ENCODE data around the gene PGAP2. TPM values are rescaled to one million over a fixed set of nuclear protein-coding genes. Genes with fewer than 3 reads are reported as not detected.

PGAP2 gene
- polyA plus RNA-seq, 1 donor (not counting 4 experiments of a cell fraction or from before 2014, with no cell fraction given): 37.3 TPM

GRCh38 chr11:3767536-3767935, 40.8 kb upstream of the PGAP2 start:
- Histone ChIP-seq H3K27me3 (ENCODE audit: control insufficient read depth, extremely low read depth, insufficient read depth, low read length) (no peaks in the 10 kb centered on the region), H3K36me3 (ENCODE audit: control insufficient read depth in 2 of 2, extremely low read depth in 1 of 2, insufficient read depth in 2 of 2, low read length in 2 of 2) (peaks cover 30 to 34% of the 10 kb centered on the region in 2 experiments), H3K9me1 (ENCODE audit: control insufficient read depth, extremely low read depth, insufficient read depth, low read length) (no peaks in the 10 kb centered on the region), H3K4me1 (ENCODE audit: control insufficient read depth, extremely low read depth, insufficient read depth, low read length) (no peaks in the 10 kb centered on the region), H3K4me3 (ENCODE audit: control insufficient read depth in 2 of 3, extremely low read depth in 1 of 3, insufficient read depth in 2 of 3, low read depth in 1 of 3, low read length in 3 of 3) (no peak overlapping the region), H3K4me2 (ENCODE audit: control insufficient read depth, extremely low read depth, insufficient read depth, low read depth, low read length) (no peak overlapping the region), H2AFZ (ENCODE audit: control insufficient read depth, low read length) (no peak overlapping the region), H3K9ac (ENCODE audit: control insufficient read depth, extremely low read depth, insufficient read depth, low read length) (no peak overlapping the region), H3K9me3 (ENCODE audit: control insufficient read depth, low read depth, low read length) (no peaks in the 10 kb centered on the region), H3K79me2 (ENCODE audit: control insufficient read depth, insufficient read depth, low read length) (peaks cover 1% of the 10 kb centered on the region), H4K20me1 (ENCODE audit: control insufficient read depth, extremely low read depth, insufficient read depth, low read length) (no peaks in the 10 kb centered on the region), H3K27ac (ENCODE audit: control insufficient read depth, insufficient read depth, low read length) (no peak overlapping the region)
- no peak for TF ChIP-seq CTCF (optimal IDR thresholded peaks at IDR 0.05 in 1 of 3, IDR thresholded peaks at IDR 0.05 in 1 of 3, conservative IDR thresholded peaks at IDR 0.05 in 1 of 3; ENCODE audit: extremely low read depth in 1 of 3, insufficient read depth in 2 of 3, low read length in 3 of 3)
- TF ChIP-seq EZH2 (IDR thresholded peaks at IDR 0.05; ENCODE audit: low read length): no peak
- no peak for FAIRE-seq
- dilution Hi-C loops (cut with MboI; ENCODE audit: extremely low pct_ligation_motif_present, low sequenced_read_pairs): no loop called here
- DNase-seq (ENCODE audit: low read depth, low spot score): no peak

- TF ChIP-seq CTCF (optimal IDR thresholded peaks at IDR 0.05 in 1 of 3, IDR thresholded peaks at IDR 0.05 in 1 of 3, conservative IDR thresholded peaks at IDR 0.05 in 1 of 3; ENCODE audit: extremely low read depth in 1 of 3, insufficient read depth in 2 of 3, low read length in 3 of 3) (no peak), EZH2 (IDR thresholded peaks at IDR 0.05; ENCODE audit: low read length) (no peak)
- dilution Hi-C loops (cut with MboI; ENCODE audit: extremely low pct_ligation_motif_present, low sequenced_read_pairs): no loop called here
- Histone ChIP-seq H3K9me3 (ENCODE audit: control insufficient read depth, low read depth, low read length) (no peaks in the 10 kb centered on the region), H3K9ac (ENCODE audit: control insufficient read depth, extremely low read depth, insufficient read depth, low read length) (no peak overlapping the region), H3K4me3 (ENCODE audit: control insufficient read depth in 2 of 3, extremely low read depth in 1 of 3, insufficient read depth in 2 of 3, low read depth in 1 of 3, low read length in 3 of 3) (no peak overlapping the region), H2AFZ (ENCODE audit: control insufficient read depth, low read length) (no peak overlapping the region), H3K4me2 (ENCODE audit: control insufficient read depth, extremely low read depth, insufficient read depth, low read depth, low read length) (no peak overlapping the region), H3K36me3 (ENCODE audit: control insufficient read depth in 2 of 2, extremely low read depth in 1 of 2, insufficient read depth in 2 of 2, low read length in 2 of 2) (peaks cover 18 to 24% of the 10 kb centered on the region in 2 experiments), H3K27ac (ENCODE audit: control insufficient read depth, insufficient read depth, low read length) (no peak overlapping the region), H3K4me1 (ENCODE audit: control insufficient read depth, extremely low read depth, insufficient read depth, low read length) (no peaks in the 10 kb centered on the region), H4K20me1 (ENCODE audit: control insufficient read depth, extremely low read depth, insufficient read depth, low read length) (no peaks in the 10 kb centered on the region), H3K79me2 (ENCODE audit: control insufficient read depth, insufficient read depth, low read length) (peaks cover 3% of the 10 kb centered on the region), H3K9me1 (ENCODE audit: control insufficient read depth, extremely low read depth, insufficient read depth, low read length) (no peaks in the 10 kb centered on the region), H3K27me3 (ENCODE audit: control insufficient read depth, extremely low read depth, insufficient read depth, low read length) (no peaks in the 10 kb centered on the region)
- DNase-seq (ENCODE audit: low read depth, low spot score) (no peak), FAIRE-seq (no peak)
These were observed 35.2 kb upstream of the PGAP2 start for GRCh38 chr11:3773180-3773579.
